Peyer's patch (tissue), 4 donors: ENCODE results near the gene ZDHHC8. TPM values are rescaled to one million over a fixed set of nuclear protein-coding genes. Genes with fewer than 3 reads are reported as not detected.
A peak's percentile ranks its signal among the peaks of the same experiment; 100 is the strongest.

Experiments used
- DNase-seq, 3 donors: peaks; one replicate each; pipeline ENCODE4 v3.0.0-alpha.2; 2017 to 2019
- H3K27ac ChIP-seq, 4 donors: fragments of 200-600 bp; sonication (generic); one replicate each; pipeline ENCODE4 v1.5.1; 2016 to 2019
- H3K27me3 ChIP-seq, 2 donors: fragments of 200-600 bp; sonication (generic); one replicate each; pipeline ENCODE4 v1.5.1; 2019
- H3K36me3 ChIP-seq, 3 donors: fragments of 200-600 bp; sonication (generic); one replicate each; pipeline ENCODE4 v1.5.1; 2016 to 2019
- H3K4me1 ChIP-seq, 4 donors: fragments of 200-600 bp; sonication (generic); one replicate each; pipeline ENCODE4 v1.5.1; 2016 to 2019
- H3K4me3 ChIP-seq, 4 donors: fragments of 200-600 bp; sonication (generic); 1 replicate in 3 of 4; 2 replicates in 1 of 4; pipeline ENCODE4 v1.5.1; 2016 to 2019; ENCODE audit warnings: mild to moderate bottlenecking in 1 of 4
- H3K9me3 ChIP-seq, 4 donors: fragments of 200-600 bp; sonication (generic); one replicate each; pipeline ENCODE4 v1.5.1; 2016 to 2019; ENCODE audit warnings: mild to moderate bottlenecking in 1 of 4
- CTCF ChIP-seq, 6 experiments: fragments of 450-650 bp in 4 of 6; fragments of 200-600 bp in 2 of 6; sonication (generic) in 1 of 6; IDR thresholded peaks; one replicate each; pipeline ENCODE4 v1.5.1; 2017 to 2019; ENCODE audit warnings: antibody characterized with exemption in 6 of 6, mild to moderate bottlenecking in 3 of 6, moderate library complexity in 1 of 6
- POLR2A ChIP-seq, 2 donors: fragments of 450-650 bp; IDR thresholded peaks; one replicate each; pipeline ENCODE4 v1.5.1; 2017; ENCODE audit warnings: antibody characterized with exemption in 2 of 2, mild to moderate bottlenecking in 2 of 2, moderate library complexity in 2 of 2
- total RNA-seq, 4 donors: library from RNA; depleted of rRNA; stranded (reverse); fragments of >200 nt; gene quantifications; one replicate each; pipeline ENCODE4 v1.1.0, GENCODE V29; 2016

ZDHHC8 gene
- total RNA-seq, 4 donors from 2014 or later: 4.1 to 37.0 (median 22.6) TPM

GRCh38 chr22:20171288-20172140 is 39.9 kb downstream of the ZDHHC8 start:
- no peaks in the 10 kb centered on the region for H3K36me3 ChIP-seq
- H3K27ac ChIP-seq: no peak overlapping the region
- H3K4me1 ChIP-seq: no peaks in the 10 kb centered on the region
- no peak for DNase-seq
- TF ChIP-seq CTCF (IDR thresholded peaks at IDR 0.05) (no peak), POLR2A (IDR thresholded peaks at IDR 0.05) (no peak)
- no peaks in the 10 kb centered on the region for H3K9me3 ChIP-seq
- no peaks in the 10 kb centered on the region for H3K27me3 ChIP-seq
- H3K4me3 ChIP-seq: no peak overlapping the region

GRCh38 chr22:20172141-20172613 is 40.6 kb downstream of the ZDHHC8 start:
- Histone ChIP-seq H3K36me3 (no peaks in the 10 kb centered on the region), H3K27ac (no peak overlapping the region), H3K27me3 (no peaks in the 10 kb centered on the region), H3K9me3 (no peaks in the 10 kb centered on the region), H3K4me3 (no peak overlapping the region), H3K4me1 (no peaks in the 10 kb centered on the region)
- no peak for TF ChIP-seq CTCF (IDR thresholded peaks at IDR 0.05)
- no peak for TF ChIP-seq POLR2A (IDR thresholded peaks at IDR 0.05)
- DNase-seq: no peak

- H3K4me1 ChIP-seq: no peaks in the 10 kb centered on the region
- H3K4me3 ChIP-seq: no peak overlapping the region
- no peaks in the 10 kb centered on the region for H3K36me3 ChIP-seq
- no peaks in the 10 kb centered on the region for H3K9me3 ChIP-seq
- no peak for TF ChIP-seq POLR2A (IDR thresholded peaks at IDR 0.05)
- TF ChIP-seq CTCF (IDR thresholded peaks at IDR 0.05): no peak
- no peak for DNase-seq
- no peak overlapping the region for H3K27ac ChIP-seq
- no peaks in the 10 kb centered on the region for H3K27me3 ChIP-seq
These were observed 41.6 kb downstream of the ZDHHC8 start for GRCh38 chr22:20173246-20173645.

GRCh38 chr22:20173772-20174171 is 42.2 kb downstream of the ZDHHC8 start:
- DNase-seq: no peak
- Histone ChIP-seq H3K9me3 (no peaks in the 10 kb centered on the region), H3K4me3 (no peak overlapping the region), H3K4me1 (no peaks in the 10 kb centered on the region), H3K27ac (no peak overlapping the region), H3K36me3 (no peaks in the 10 kb centered on the region), H3K27me3 (no peaks in the 10 kb centered on the region)
- TF ChIP-seq POLR2A (IDR thresholded peaks at IDR 0.05): no peak
- TF ChIP-seq CTCF (IDR thresholded peaks at IDR 0.05): no peak

- Histone ChIP-seq H3K27ac (no peak overlapping the region), H3K4me1 (no peaks in the 10 kb centered on the region), H3K9me3 (no peaks in the 10 kb centered on the region), H3K4me3 (no peak overlapping the region), H3K36me3 (no peaks in the 10 kb centered on the region), H3K27me3 (no peaks in the 10 kb centered on the region)
- DNase-seq: no peak
- TF ChIP-seq CTCF (IDR thresholded peaks at IDR 0.05) (peak in 3 of 6 experiments; percentile 5 to 47 (median 28)), POLR2A (IDR thresholded peaks at IDR 0.05) (no peak)
These were observed 43.4 kb downstream of the ZDHHC8 start for GRCh38 chr22:20174785-20175596.
